Activated CD4-positive, alpha-beta T cell treated with anti-CD3 and anti-CD28 coated beads, Interleukin-2, amount 10 ng/mL, durations not matched to agents 24 days and 14 days (primary cell): ENCODE results near the gene SLC3A2. TPM values are rescaled to one million over a fixed set of nuclear protein-coding genes. Genes with fewer than 3 reads are reported as not detected.
"Not testable (repeated sequence)": the region's sequence is repeated elsewhere in the genome, so short reads cannot be mapped to it uniquely, and the experiment has no call there.

Experiments used
- DNase-seq: peaks from one replicate; pipeline ENCODE4 v3.0.0; 2022
- H3K27ac Mint-ChIP-seq: one replicate; pipeline ENCODE4 v1.8.0; 2022; ENCODE audit warnings: mild to moderate bottlenecking, mixed read lengths
- H3K27me3 Mint-ChIP-seq: one replicate; pipeline ENCODE4 v1.8.0; 2022; ENCODE audit warnings: mixed read lengths
- H3K36me3 Mint-ChIP-seq: one replicate; pipeline ENCODE4 v1.8.0; 2022; ENCODE audit warnings: low read depth, mild to moderate bottlenecking, mixed read lengths
- H3K4me1 Mint-ChIP-seq: one replicate; pipeline ENCODE4 v1.8.0; 2021; ENCODE audit warnings: mixed read lengths
- H3K4me3 Mint-ChIP-seq: one replicate; pipeline ENCODE4 v1.8.0; 2022; ENCODE audit warnings: mild to moderate bottlenecking, moderate library complexity, mixed read lengths
- H3K9me3 Mint-ChIP-seq: one replicate; pipeline ENCODE4 v1.8.0; 2021; ENCODE audit warnings: mixed read lengths
- intact Hi-C: fragments of 100-400 bp; cut with micrococcal nuclease; formaldehyde crosslinking; loops from one replicate; pipeline ENCODE4 v1.15.1; 2023
- total RNA-seq: library from RNA; stranded (reverse); gene quantifications from 2 replicates; pipeline ENCODE4 v1.2.3, GENCODE V29; 2022

SLC3A2 gene
- total RNA-seq, 1 donor from 2014 or later: 379 TPM

DNA sequence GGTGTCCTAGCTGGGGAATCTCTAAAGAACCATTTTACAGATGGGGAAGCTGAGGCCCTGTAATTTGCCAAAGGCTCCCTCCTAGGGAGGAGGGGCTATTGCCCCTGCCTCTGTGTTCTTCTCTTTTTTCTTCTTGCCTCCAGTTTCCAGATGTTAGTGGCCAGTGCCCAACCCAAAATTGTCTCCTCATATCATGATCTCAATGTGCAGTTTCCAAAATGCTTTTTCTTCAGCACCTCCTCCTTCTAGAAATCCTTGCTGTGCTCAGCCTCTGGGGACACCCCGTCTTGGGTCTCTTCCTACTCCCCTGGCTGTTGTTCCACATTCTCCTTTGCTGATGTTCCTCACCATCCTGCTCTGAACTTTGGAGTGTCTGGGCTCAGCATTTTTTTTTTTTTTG is 50.0 kb downstream of the SLC3A2 start:
- H3K36me3 Mint-ChIP-seq: no peaks in the 10 kb centered on the region
- H3K4me3 Mint-ChIP-seq: no peak overlapping the region
- no peaks in the 10 kb centered on the region for H3K9me3 Mint-ChIP-seq
- H3K27ac Mint-ChIP-seq: no peak overlapping the region
- no peak for DNase-seq
- intact Hi-C loops: no loop called here
- H3K27me3 Mint-ChIP-seq: peaks cover 53% of the 10 kb centered on the region
- H3K4me1 Mint-ChIP-seq: peaks cover 2% of the 10 kb centered on the region

GRCh38 chr11:62931499-62932278 is 51.0 kb downstream of the SLC3A2 start:
- no peak overlapping the region for H3K4me3 Mint-ChIP-seq
- no peaks in the 10 kb centered on the region for H3K4me1 Mint-ChIP-seq
- no peaks in the 10 kb centered on the region for H3K9me3 Mint-ChIP-seq
- H3K36me3 Mint-ChIP-seq: no peaks in the 10 kb centered on the region
- no peak overlapping the region for H3K27ac Mint-ChIP-seq
- intact Hi-C loops: no loop called here
- peaks cover 45% of the 10 kb centered on the region for H3K27me3 Mint-ChIP-seq
- no peak for DNase-seq

GRCh38 chr11:62933285-62933684 is 52.6 kb downstream of the SLC3A2 start:
- peaks cover 8% of the 10 kb centered on the region for H3K9me3 Mint-ChIP-seq
- DNase-seq: no peak
- H3K27ac Mint-ChIP-seq: no peak overlapping the region
- no peak overlapping the region for H3K4me3 Mint-ChIP-seq
- intact Hi-C loops: no loop called here
- H3K4me1 Mint-ChIP-seq: no peaks in the 10 kb centered on the region
- H3K27me3 Mint-ChIP-seq: peaks cover 31% of the 10 kb centered on the region
- no peaks in the 10 kb centered on the region for H3K36me3 Mint-ChIP-seq

DNA sequence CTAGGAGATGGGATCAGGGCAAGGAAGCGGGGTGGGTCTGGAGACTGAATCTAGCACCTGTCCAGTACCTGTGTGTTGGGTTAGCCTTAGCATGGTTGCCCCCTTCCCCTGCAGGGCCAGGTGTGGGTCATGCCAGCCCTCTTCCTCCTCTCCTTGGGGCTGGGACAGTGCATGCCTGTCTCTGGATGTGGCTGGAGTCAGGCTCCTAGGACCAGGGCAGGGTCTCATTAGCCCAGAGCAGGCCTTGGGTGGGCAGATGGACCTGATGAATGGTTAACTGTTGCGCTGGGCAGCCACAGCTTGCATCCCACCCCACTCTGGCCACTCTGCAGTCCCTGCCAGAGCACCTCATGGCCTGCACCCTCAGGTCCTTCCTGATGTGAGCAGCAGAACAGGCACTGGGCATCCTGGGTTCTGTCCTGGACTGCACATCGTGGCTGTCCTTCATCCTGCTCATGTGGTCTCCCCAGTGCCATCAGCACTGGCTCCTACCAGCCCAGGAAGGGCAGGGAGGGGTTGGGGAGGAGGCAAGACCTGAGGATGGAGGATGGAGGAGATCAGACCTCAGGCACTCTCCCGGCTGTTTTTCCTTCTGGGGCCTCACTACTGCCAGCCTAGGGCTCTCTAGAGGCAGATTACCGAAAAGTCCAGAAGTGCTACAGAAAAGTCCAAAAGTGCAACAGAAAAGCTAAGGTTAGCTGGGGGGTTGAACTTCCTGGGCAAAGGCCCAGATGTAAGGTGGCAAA is 53.2 kb downstream of the SLC3A2 start:
- DNase-seq: no peak
- peaks cover 8% of the 10 kb centered on the region for H3K9me3 Mint-ChIP-seq
- H3K27me3 Mint-ChIP-seq: peaks cover 25% of the 10 kb centered on the region
- no peaks in the 10 kb centered on the region for H3K4me1 Mint-ChIP-seq
- no peak overlapping the region for H3K4me3 Mint-ChIP-seq
- intact Hi-C loops: no loop called here
- no peaks in the 10 kb centered on the region for H3K36me3 Mint-ChIP-seq
- no peak overlapping the region for H3K27ac Mint-ChIP-seq

DNA sequence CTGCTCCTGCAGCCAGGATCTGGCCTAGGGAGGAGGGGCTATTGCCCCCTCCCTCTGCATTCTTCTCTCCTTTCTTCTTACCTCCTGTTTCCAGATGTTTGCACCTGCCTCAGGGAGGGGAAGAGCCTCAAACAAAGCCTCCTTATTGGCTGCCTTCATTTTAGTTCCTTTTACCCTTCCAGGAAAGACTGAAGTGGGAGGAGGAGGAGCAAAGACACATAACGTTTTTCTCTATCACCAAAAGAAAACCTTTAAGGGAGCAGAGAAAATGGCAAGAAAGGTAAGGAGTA is 53.7 kb downstream of the SLC3A2 start:
- no peak for DNase-seq
- peaks cover 22% of the 10 kb centered on the region for H3K27me3 Mint-ChIP-seq
- no peaks in the 10 kb centered on the region for H3K4me1 Mint-ChIP-seq
- H3K27ac Mint-ChIP-seq: no peak overlapping the region
- no peaks in the 10 kb centered on the region for H3K36me3 Mint-ChIP-seq
- intact Hi-C loops: no loop called here
- H3K4me3 Mint-ChIP-seq: no peak overlapping the region
- H3K9me3 Mint-ChIP-seq: peaks cover 12% of the 10 kb centered on the region

- H3K4me3 Mint-ChIP-seq, H3K27me3 Mint-ChIP-seq, H3K36me3 Mint-ChIP-seq, intact Hi-C loops, DNase-seq, H3K27ac Mint-ChIP-seq, H3K4me1 Mint-ChIP-seq: not testable (repeated sequence)
- peaks cover 12% of the 10 kb centered on the region for H3K9me3 Mint-ChIP-seq
These were observed 56.8 kb downstream of the SLC3A2 start for GRCh38 chr11:62937528-62937927.

Other genes starting within 250 kb of the SLC3A2 start
- gene GANAB, start 234.3 kb upstream of the SLC3A2 start, total RNA-seq: 251 and 257 TPM in 2 replicates
- 36.5 and 36.6 TPM in 2 replicates for gene INTS5, start 227.6 kb upstream of the SLC3A2 start, total RNA-seq
- 143 and 147 TPM in 2 replicates for gene C11orf98, start 215.7 kb upstream of the SLC3A2 start, total RNA-seq
- 59.5 and 60.9 TPM in 2 replicates for gene CSKMT, start 215.6 kb upstream of the SLC3A2 start, total RNA-seq
- gene UQCC3, start 209.2 kb upstream of the SLC3A2 start, total RNA-seq: 8.6 and 9.4 TPM in 2 replicates
- 21.5 and 23.0 TPM in 2 replicates for gene LBHD1, start 208.6 kb upstream of the SLC3A2 start, total RNA-seq
- gene UBXN1, start 201.8 kb upstream of the SLC3A2 start, total RNA-seq: 118 and 121 TPM in 2 replicates
- 0.16 and 0.17 TPM in 2 replicates for gene LRRN4CL, start 191.4 kb upstream of the SLC3A2 start, total RNA-seq
- 29.6 and 32.4 TPM in 2 replicates for gene BSCL2, start 173.5 kb upstream of the SLC3A2 start, total RNA-seq
- 0.24 TPM in 1 of 2 replicates, not detected in the other for gene GNG3, start 173.2 kb upstream of the SLC3A2 start, total RNA-seq
- 60.5 and 60.6 TPM in 2 replicates for gene HNRNPUL2, start 153.4 kb upstream of the SLC3A2 start, total RNA-seq
- 32.7 and 33.3 TPM in 2 replicates for gene TTC9C, start 152.4 kb upstream of the SLC3A2 start, total RNA-seq
- gene ZBTB3, start 126.7 kb upstream of the SLC3A2 start, total RNA-seq: 7.5 and 11.1 TPM in 2 replicates
- gene POLR2G, start 119.3 kb upstream of the SLC3A2 start, total RNA-seq: 138 and 155 TPM in 2 replicates
- gene TAF6L, start 109.5 kb upstream of the SLC3A2 start, total RNA-seq: 20.1 and 20.2 TPM in 2 replicates
- gene TMEM179B, start 93.5 kb upstream of the SLC3A2 start, total RNA-seq: 32.9 and 36.3 TPM in 2 replicates
- gene TMEM223, start 88.9 kb upstream of the SLC3A2 start, total RNA-seq: 15.0 and 16.5 TPM in 2 replicates
- gene NXF1, start 75.5 kb upstream of the SLC3A2 start, total RNA-seq: 133 and 147 TPM in 2 replicates
- gene STX5, start 48.8 kb upstream of the SLC3A2 start, total RNA-seq: 28.1 and 33.5 TPM in 2 replicates
- gene TEX54, start 48.1 kb upstream of the SLC3A2 start, total RNA-seq: 0.79 and 2.0 TPM in 2 replicates
- 145 and 153 TPM in 2 replicates for gene WDR74, start 41.3 kb upstream of the SLC3A2 start, total RNA-seq
- gene CHRM1, start 40.5 kb downstream of the SLC3A2 start, total RNA-seq: not detected in 2 replicates
- gene SLC22A6, start 104.1 kb downstream of the SLC3A2 start, total RNA-seq: not detected in 2 replicates
- not detected in 2 replicates for gene SLC22A8, start 134.9 kb downstream of the SLC3A2 start, total RNA-seq